SK-N-SH (cell line): ENCODE measurements around the gene PLPPR5. TPM values are rescaled to one million over a fixed set of nuclear protein-coding genes. Genes with fewer than 3 reads are reported as not detected.

Source experiments
- polyA plus RNA-seq, 3 experiments: library from polyadenylated mRNA; depleted of rRNA; stranded (reverse); fragments of >200 nt; gene quantifications; 2 replicates each; pipeline ENCODE4 v1.2.3, GENCODE V29; 2012
- small RNA-seq, 7 experiments: library from RNA; depleted of rRNA; stranded (forward); fragments of <200 nt; gene quantifications; one replicate each; pipeline ENCODE3, GENCODE V24; 2012

PLPPR5 gene
- polyA plus RNA-seq, 1 of the 3 experiments (the other 2 are of a cell fraction), result 0.23 TPM

Small RNA genes within 50 kb of the gene (small RNA-seq; reads per million reads assigned to genes)
- gene AL445433.1, result 0 reads per million in 7 experiments
